Ascending aorta (tissue), 2 donors: Measurements from ENCODE around the gene RIMBP2. TPM values are rescaled to one million over a fixed set of nuclear protein-coding genes. Genes with fewer than 3 reads are reported as not detected.
"Not testable (repeated sequence)": the region's sequence is repeated elsewhere in the genome, so short reads cannot be mapped to it uniquely, and the experiment has no call there.

Experiments used
- DNase-seq, 2 donors: peaks; one replicate each; pipeline ENCODE4 v3.0.0-alpha.2; 2019; ENCODE audit warnings: low spot score in 2 of 2
- H3K27ac ChIP-seq, 2 donors: fragments of 200-600 bp; sonication (generic); one replicate each; pipeline ENCODE4 v1.5.1; 2016 to 2017; ENCODE audit warnings: mild to moderate bottlenecking in 1 of 2
- H3K27me3 ChIP-seq: fragments of 200-600 bp; sonication (generic); one replicate; pipeline ENCODE4 v1.5.1; 2017
- H3K36me3 ChIP-seq, 2 donors: fragments of 200-600 bp; sonication (generic); one replicate each; pipeline ENCODE4 v1.5.1; 2016
- H3K4me1 ChIP-seq, 2 donors: fragments of 200-600 bp; sonication (generic); one replicate each; pipeline ENCODE4 v1.5.1; 2016 to 2017; ENCODE audit warnings: mild to moderate bottlenecking in 1 of 2
- H3K4me3 ChIP-seq, 2 donors: fragments of 200-600 bp; sonication (generic); one replicate each; pipeline ENCODE4 v1.5.1; 2016 to 2017; ENCODE audit warnings: mild to moderate bottlenecking in 1 of 2
- H3K9me3 ChIP-seq, 2 donors: fragments of 200-600 bp; sonication (generic); one replicate each; pipeline ENCODE4 v1.5.1; 2016
- intact Hi-C: fragments of 100-400 bp; cut with DNase I; formaldehyde crosslinking; loops from one replicate; pipeline ENCODE4 v1.15.1; 2023
- total RNA-seq: library from RNA; depleted of rRNA; stranded (reverse); fragments of >200 nt; gene quantifications from one replicate; pipeline ENCODE4 v1.1.0, GENCODE V29; 2016
- TF ChIP-seq, protein P1 (sequence below), 3 experiments: fragments of 200-600 bp in 2 of 3; fragments of 450-650 bp in 1 of 3; sonication (generic) in 2 of 3; IDR thresholded peaks; one replicate each; pipeline ENCODE4 v1.5.1; 2016 to 2019; ENCODE audit warnings: antibody characterized with exemption in 3 of 3, mild to moderate bottlenecking in 1 of 3, moderate library complexity in 1 of 3

The RIMBP2 gene
- total RNA-seq, 1 donor from 2014 or later = not detected

DNA sequence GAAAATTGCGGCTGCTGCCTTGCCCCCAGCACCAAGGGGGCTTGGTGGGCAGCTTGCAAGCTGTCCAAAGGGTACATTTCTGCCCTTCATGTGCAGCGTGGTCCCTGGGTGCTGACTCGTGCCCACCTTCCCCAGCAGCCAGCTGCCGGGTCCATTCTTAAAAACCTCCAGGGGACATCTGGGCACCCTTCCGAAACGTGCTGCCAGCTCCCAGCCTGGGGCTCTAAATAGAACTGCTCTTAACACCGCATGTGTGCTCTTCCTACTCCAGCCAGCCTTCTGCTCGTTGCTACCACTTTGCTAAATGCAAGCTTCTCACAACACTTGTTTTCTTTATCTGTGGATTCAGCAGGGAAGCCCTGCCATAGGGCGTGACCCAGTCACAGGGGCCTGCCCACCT, 66.0 kb downstream of the RIMBP2 start:
- no peak overlapping the region for H3K4me3 ChIP-seq
- no peak overlapping the region for H3K27ac ChIP-seq
- no peak for DNase-seq
- no peaks in the 10 kb centered on the region for H3K36me3 ChIP-seq
- intact Hi-C loops = no loop called here
- no peaks in the 10 kb centered on the region for H3K4me1 ChIP-seq
- TF ChIP-seq, protein P1, sequence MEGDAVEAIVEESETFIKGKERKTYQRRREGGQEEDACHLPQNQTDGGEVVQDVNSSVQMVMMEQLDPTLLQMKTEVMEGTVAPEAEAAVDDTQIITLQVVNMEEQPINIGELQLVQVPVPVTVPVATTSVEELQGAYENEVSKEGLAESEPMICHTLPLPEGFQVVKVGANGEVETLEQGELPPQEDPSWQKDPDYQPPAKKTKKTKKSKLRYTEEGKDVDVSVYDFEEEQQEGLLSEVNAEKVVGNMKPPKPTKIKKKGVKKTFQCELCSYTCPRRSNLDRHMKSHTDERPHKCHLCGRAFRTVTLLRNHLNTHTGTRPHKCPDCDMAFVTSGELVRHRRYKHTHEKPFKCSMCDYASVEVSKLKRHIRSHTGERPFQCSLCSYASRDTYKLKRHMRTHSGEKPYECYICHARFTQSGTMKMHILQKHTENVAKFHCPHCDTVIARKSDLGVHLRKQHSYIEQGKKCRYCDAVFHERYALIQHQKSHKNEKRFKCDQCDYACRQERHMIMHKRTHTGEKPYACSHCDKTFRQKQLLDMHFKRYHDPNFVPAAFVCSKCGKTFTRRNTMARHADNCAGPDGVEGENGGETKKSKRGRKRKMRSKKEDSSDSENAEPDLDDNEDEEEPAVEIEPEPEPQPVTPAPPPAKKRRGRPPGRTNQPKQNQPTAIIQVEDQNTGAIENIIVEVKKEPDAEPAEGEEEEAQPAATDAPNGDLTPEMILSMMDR (IDR thresholded peaks at IDR 0.05) = no peak
- H3K9me3 ChIP-seq = no peaks in the 10 kb centered on the region
- H3K27me3 ChIP-seq = no peaks in the 10 kb centered on the region

DNA sequence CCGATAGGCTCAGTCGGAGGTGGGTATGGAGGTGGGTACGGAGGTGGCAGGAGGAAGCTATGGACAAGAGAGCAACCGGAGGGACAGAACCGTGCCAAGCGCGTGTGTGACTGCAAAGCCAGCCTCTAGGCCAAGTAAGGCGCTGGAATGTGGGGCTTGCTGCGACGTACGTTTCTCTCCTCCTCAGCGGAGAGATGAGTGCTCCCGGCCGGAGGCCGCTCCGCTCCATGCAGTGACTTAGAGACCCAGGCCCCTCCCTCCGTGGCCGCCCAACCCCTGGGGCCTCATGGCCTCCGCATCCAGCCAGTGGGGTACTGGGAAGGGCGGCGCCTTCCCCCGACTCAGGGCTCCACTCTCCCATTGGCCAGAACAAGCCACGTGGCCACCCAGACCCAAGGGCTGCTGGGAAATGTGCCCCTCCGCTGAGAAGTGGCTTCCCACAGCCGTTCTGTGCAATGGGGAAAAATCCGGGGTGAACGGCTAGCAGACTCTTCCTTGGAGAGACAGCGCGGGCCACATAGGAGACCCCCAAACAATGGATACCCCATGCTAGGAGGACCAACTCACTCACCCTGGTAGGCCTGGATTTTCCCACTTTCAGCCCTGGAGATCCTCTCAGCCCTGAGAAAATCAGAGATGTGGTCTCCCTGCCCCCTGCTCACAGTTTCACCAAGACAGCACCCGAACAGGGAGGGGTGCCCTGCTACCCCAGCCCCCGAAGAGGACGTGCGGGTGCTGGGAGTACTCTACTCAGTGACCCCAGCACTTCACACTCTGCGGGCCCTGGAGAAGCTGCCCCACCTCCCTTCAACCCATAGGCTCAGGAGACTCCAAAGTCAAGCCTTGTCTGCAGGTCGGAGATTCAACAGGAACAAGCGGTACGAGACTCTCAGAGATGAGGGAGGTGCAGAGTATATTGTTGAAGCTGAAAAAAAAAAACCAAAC, 66.7 kb downstream of the RIMBP2 start:
- intact Hi-C loops = no loop called here

DNA sequence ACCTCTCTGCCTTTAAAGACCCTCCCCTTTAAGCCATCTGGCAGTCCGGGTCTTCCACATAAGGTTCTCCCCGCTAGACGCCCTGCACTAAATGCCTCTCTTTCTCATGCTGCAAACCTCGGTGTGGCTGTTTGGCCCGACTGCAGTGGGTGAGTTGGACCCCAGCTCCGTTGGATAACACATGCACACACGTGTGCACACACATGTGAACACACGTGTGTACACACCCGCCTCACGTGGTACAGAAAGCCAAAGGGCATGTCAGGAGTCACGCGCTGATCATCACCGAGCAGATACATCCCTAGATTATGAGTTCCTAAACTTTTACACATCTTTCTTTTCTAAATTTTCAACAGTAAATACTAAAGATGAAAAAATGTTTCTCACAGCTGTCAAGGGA, 68.3 kb downstream of the RIMBP2 start:
- Histone ChIP-seq H3K27ac (no peak overlapping the region), H3K9me3 (no peaks in the 10 kb centered on the region), H3K4me3 (no peak overlapping the region), H3K4me1 (no peaks in the 10 kb centered on the region), H3K36me3 (no peaks in the 10 kb centered on the region), H3K27me3 (no peaks in the 10 kb centered on the region)
- DNase-seq = peak in 1 of 2 donors; percentile 7
- intact Hi-C loops = no loop called here
- TF ChIP-seq, protein P1 (IDR thresholded peaks at IDR 0.05) = no peak

More for the DNA sequence above, 66.7 kb downstream of the RIMBP2 start:
- H3K27me3 ChIP-seq = no peaks in the 10 kb centered on the region
- TF ChIP-seq, protein P1 (IDR thresholded peaks at IDR 0.05) = no peak
- H3K4me3 ChIP-seq = no peak overlapping the region
- no peaks in the 10 kb centered on the region for H3K36me3 ChIP-seq
- H3K4me1 ChIP-seq = no peaks in the 10 kb centered on the region
- no peak overlapping the region for H3K27ac ChIP-seq
- no peaks in the 10 kb centered on the region for H3K9me3 ChIP-seq
- DNase-seq = no peak

DNA sequence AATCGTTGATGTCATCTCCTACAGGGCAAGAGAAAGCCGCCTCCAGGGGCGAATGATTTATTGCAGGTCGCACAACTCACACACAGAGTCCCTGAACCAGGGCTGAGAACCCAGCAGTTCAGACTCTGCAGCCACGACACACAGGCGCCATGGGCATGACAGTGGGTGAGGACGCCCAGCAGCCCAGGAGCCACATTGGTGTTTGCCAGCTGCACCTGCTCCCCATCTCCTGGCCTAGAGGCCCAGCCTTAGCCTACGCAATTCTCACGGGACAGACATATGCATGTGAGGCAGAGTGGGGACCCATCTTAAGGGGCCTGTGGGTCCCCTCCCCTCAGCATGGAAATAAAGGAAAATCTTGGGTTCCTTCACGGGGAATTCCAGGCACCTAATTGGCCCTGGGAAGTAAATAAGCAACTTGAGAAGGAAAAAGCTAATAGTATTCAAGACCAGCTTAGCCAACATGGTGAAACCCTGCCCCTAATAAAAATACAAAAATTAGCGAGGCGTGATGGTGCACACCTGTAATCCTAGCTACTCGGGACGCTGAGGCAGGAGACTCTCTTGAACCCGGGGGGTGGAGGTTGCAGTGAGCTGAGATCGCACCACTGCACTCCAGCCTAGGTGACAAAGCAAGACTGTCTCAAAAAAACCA, 69.3 kb downstream of the RIMBP2 start:
- DNase-seq = peak in 1 of 2 donors; percentile 46
- intact Hi-C loops = no loop called here
- Histone ChIP-seq H3K27me3 (no peaks in the 10 kb centered on the region), H3K4me3 (no peak overlapping the region), H3K27ac (no peak overlapping the region), H3K36me3 (no peaks in the 10 kb centered on the region), H3K9me3 (no peaks in the 10 kb centered on the region), H3K4me1 (no peaks in the 10 kb centered on the region)
- TF ChIP-seq, protein P1 (IDR thresholded peaks at IDR 0.05) = no peak

DNA sequence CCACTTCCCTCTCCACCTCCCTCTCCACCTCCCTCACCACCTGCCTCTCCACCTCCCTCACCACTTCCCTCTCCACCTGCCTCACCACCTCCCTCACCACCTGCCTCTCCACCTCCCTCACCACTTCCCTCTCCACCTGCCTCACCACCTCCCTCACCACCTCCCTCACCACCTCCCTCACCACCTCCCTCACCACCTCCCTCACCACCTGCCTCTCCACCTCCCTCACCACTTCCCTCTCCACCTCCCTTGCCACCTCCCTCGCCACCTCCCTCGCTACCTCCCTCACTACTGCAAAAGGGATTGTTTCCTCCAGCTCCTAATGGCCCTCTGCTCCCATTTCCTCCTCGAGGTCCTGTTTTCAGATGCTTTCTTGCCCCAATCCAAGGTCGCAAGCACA, 69.9 kb downstream of the RIMBP2 start:
- H3K27me3 ChIP-seq, intact Hi-C loops, H3K9me3 ChIP-seq, DNase-seq, H3K36me3 ChIP-seq, H3K27ac ChIP-seq, H3K4me1 ChIP-seq, H3K4me3 ChIP-seq: not testable (repeated sequence)

DNA sequence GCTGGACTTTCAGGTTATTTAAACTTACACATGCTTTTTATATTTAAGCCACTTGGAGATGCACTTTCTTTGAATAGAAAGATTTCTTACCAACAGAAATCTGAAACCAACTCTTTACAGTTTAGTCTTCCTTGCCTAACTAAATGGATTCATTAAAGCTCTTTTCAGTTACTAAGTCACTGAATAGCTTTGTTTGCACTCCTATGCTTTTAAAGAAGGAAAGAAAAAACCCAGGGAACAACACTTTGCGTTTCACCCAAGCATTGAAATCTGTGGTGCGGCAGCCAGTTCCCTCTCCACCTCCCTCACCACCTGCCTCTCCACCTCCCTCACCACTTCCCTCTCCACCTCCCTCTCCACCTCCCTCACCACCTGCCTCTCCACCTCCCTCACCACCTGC, 70.3 kb downstream of the RIMBP2 start:
- TF ChIP-seq, protein P1 (IDR thresholded peaks at IDR 0.05) = no peak
- H3K36me3 ChIP-seq = no peaks in the 10 kb centered on the region
- H3K27ac ChIP-seq = no peak overlapping the region
- H3K9me3 ChIP-seq = no peaks in the 10 kb centered on the region
- no peaks in the 10 kb centered on the region for H3K27me3 ChIP-seq
- H3K4me3 ChIP-seq = no peak overlapping the region
- intact Hi-C loops = no loop called here
- DNase-seq = no peak
- no peaks in the 10 kb centered on the region for H3K4me1 ChIP-seq
